Fibroblast of the aortic adventitia (primary cell): ENCODE results near the gene NKX1-1. TPM values are rescaled to one million over a fixed set of nuclear protein-coding genes. Genes with fewer than 3 reads are reported as not detected.

Source experiments
- DNase-seq: peaks from one replicate; pipeline ENCODE4 v3.0.0-alpha.2; 2010; ENCODE audit warnings: low read depth
- H3K4me3 ChIP-seq: 2 replicates; pipeline ENCODE4 v1.5.1; 2011; ENCODE audit warnings: low read depth, mild to moderate bottlenecking, control low read depth, low read length, moderate library complexity
- CTCF ChIP-seq: IDR thresholded peaks from 2 replicates; pipeline ENCODE4 v1.5.1; 2011; ENCODE audit warnings: mild to moderate bottlenecking, low read length, control low read depth, inconsistent platforms; ENCODE audit not compliant: insufficient read depth
- total RNA-seq: library from RNA; depleted of rRNA; stranded (reverse); fragments of >200 nt; gene quantifications from 2 replicates; pipeline ENCODE4 v1.2.3, GENCODE V29; 2012; ENCODE audit warnings: low replicate concordance

The NKX1-1 gene
- total RNA-seq, 1 donor, result not detected

GRCh38 chr4:1381944-1382541, 24.2 kb downstream of the NKX1-1 start:
- H3K4me3 ChIP-seq, result no peak overlapping the region
- no peak for DNase-seq
- TF ChIP-seq CTCF, result no peak

- no peak for DNase-seq
- TF ChIP-seq CTCF, result no peak
- no peak overlapping the region for H3K4me3 ChIP-seq
Measured at GRCh38 chr4:1381181-1381621, 25.0 kb downstream of the NKX1-1 start.

- DNase-seq, result no peak
- H3K4me3 ChIP-seq, result no peak overlapping the region
- TF ChIP-seq CTCF, result no peak
Measured at GRCh38 chr4:1380368-1381151, 25.7 kb downstream of the NKX1-1 start.

- H3K4me3 ChIP-seq, result no peak overlapping the region
- no peak for TF ChIP-seq CTCF
- DNase-seq, result no peak
Measured at GRCh38 chr4:1379801-1380331, 26.4 kb downstream of the NKX1-1 start.

GRCh38 chr4:1379351-1379781, 26.9 kb downstream of the NKX1-1 start:
- no peak overlapping the region for H3K4me3 ChIP-seq
- no peak for TF ChIP-seq CTCF
- no peak for DNase-seq

- no peak for DNase-seq
- no peak for TF ChIP-seq CTCF
- H3K4me3 ChIP-seq, result no peak overlapping the region
Measured at GRCh38 chr4:1378559-1379231, 27.5 kb downstream of the NKX1-1 start.
